ENCODE measurements around the gene TM9SF2.
"Not testable (repeated sequence)": the region's sequence is repeated elsewhere in the genome, so short reads cannot be mapped to it uniquely, and the experiment has no call there.

Gene TM9SF2

GRCh38 chr13:99501184-99501847 is at the start of gene TM9SF2:
TM9SF2 (plus strand) TSS chr13:99501472; CDS start chr13:99501607, 135 bp downstream.
- peak; percentile 87 for DNase-seq

- no peak for DNase-seq
These were observed 46.6 kb upstream of the TM9SF2 start for GRCh38 chr13:99454518-99455183.

- no peak for DNase-seq
These were observed 42.0 kb upstream of the TM9SF2 start for GRCh38 chr13:99459099-99459850.

GRCh38 chr13:99460802-99461201 is 40.5 kb upstream of the TM9SF2 start:
- DNase-seq, result not testable (repeated sequence)

- DNase-seq, result no peak
These were observed 37.5 kb upstream of the TM9SF2 start for GRCh38 chr13:99463646-99464397.

- no peak for DNase-seq
These were observed 36.8 kb upstream of the TM9SF2 start for GRCh38 chr13:99464441-99464949.

- no peak for DNase-seq
These were observed 35.8 kb upstream of the TM9SF2 start for GRCh38 chr13:99465454-99465853.

GRCh38 chr13:99467764-99468163 is 33.5 kb upstream of the TM9SF2 start:
- DNase-seq, result no peak

- no peak for DNase-seq
These were observed 32.2 kb upstream of the TM9SF2 start for GRCh38 chr13:99469041-99469440.

- DNase-seq, result no peak
These were observed 31.2 kb upstream of the TM9SF2 start for GRCh38 chr13:99470027-99470426.

- DNase-seq, result no peak
These were observed 29.8 kb upstream of the TM9SF2 start for GRCh38 chr13:99471221-99472121.

GRCh38 chr13:99472122-99472440 is 29.2 kb upstream of the TM9SF2 start:
- no peak for DNase-seq

- DNase-seq, result no peak
These were observed 27.8 kb upstream of the TM9SF2 start for GRCh38 chr13:99473515-99473914.

- DNase-seq, result no peak
These were observed 24.6 kb upstream of the TM9SF2 start for GRCh38 chr13:99476648-99477047.

- no peak for DNase-seq
These were observed 23.8 kb upstream of the TM9SF2 start for GRCh38 chr13:99477493-99477892.

GRCh38 chr13:99481366-99481765 is 19.9 kb upstream of the TM9SF2 start:
- DNase-seq, result no peak

- no peak for DNase-seq
These were observed 16.8 kb upstream of the TM9SF2 start for GRCh38 chr13:99484473-99484872.

GRCh38 chr13:99486996-99487395 is 14.3 kb upstream of the TM9SF2 start:
- no peak for DNase-seq

- no peak for DNase-seq
These were observed 12.2 kb upstream of the TM9SF2 start for GRCh38 chr13:99489028-99489427.

GRCh38 chr13:99491750-99492149 is 9.5 kb upstream of the TM9SF2 start:
- not testable (repeated sequence) for DNase-seq

GRCh38 chr13:99495466-99496183 is 5.6 kb upstream of the TM9SF2 start:
- DNase-seq, result no peak
